NCI-H1694 treated with DMSO at 0.1 percent for 48 hours (cell line): ENCODE results near the gene PFKFB4.
"Not testable (repeated sequence)": the region's sequence is repeated elsewhere in the genome, so short reads cannot be mapped to it uniquely, and the experiment has no call there.

Experiments
- DNase-seq: peaks from one replicate; lab custom pipeline; 2025; lab: John Stamatoyannopoulos, UW

The PFKFB4 gene

GRCh38 chr3:48530701-48531100 lies 25.9 kb downstream of the PFKFB4 start:
- not testable (repeated sequence) for DNase-seq

- no peak for DNase-seq
Observed at GRCh38 chr3:48528754-48529153, 27.8 kb downstream of the PFKFB4 start.

DNA sequence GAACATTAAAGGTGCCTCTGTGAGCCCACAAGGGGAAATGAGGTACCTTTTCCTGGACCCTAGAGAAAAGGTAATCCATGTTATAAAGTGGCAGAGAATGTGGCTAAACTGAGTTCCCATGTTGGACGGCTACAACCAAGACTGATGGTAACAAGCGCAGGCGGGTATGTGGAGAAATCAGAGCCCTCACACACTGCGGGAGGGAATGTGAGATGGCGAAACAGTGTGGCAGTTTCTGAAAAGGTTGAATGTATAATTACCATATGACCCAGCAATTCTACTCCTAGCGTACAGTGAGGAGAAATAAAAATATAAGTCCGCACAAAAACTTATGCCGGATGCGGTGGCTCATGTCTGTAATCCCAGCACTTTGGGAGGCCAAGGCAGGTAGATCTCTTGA lies 28.6 kb downstream of the PFKFB4 start:
- no peak for DNase-seq

GRCh38 chr3:48524970-48525369 lies 31.6 kb downstream of the PFKFB4 start:
- DNase-seq: no peak

- no peak for DNase-seq
Observed at GRCh38 chr3:48521635-48522034, 35.0 kb downstream of the PFKFB4 start.

GRCh38 chr3:48519277-48519643 lies 37.3 kb downstream of the PFKFB4 start:
- DNase-seq: no peak

GRCh38 chr3:48518638-48519276 lies 37.8 kb downstream of the PFKFB4 start:
- no peak for DNase-seq

GRCh38 chr3:48518069-48518468 lies 38.5 kb downstream of the PFKFB4 start:
- no peak for DNase-seq

- DNase-seq: no peak
Observed at GRCh38 chr3:48516571-48516970, 40.0 kb downstream of the PFKFB4 start.

GRCh38 chr3:48514431-48515227 lies 42.0 kb downstream of the PFKFB4 start:
- no peak for DNase-seq

DNA sequence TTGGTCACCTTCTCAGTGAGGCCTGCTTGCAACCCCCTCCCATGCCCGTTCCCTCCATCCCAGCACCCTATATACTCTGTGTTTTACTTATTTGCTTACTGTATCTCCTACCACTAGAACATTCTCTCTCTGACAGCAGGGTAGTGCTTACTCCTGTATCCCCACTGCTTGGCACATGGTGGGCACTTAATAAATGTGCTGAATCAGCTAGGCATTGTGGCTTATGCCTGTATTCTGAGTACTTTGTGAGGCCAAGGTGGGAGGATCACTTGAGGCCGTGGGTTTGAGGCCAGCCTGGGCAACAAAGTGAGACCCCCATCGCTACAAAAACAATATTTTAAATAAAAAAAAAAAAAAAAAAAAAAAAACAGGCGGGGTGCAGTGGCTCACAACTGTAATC lies 45.1 kb downstream of the PFKFB4 start:
- no peak for DNase-seq

- no peak for DNase-seq
Observed at GRCh38 chr3:48507256-48508061, 49.1 kb downstream of the PFKFB4 start.

DNA sequence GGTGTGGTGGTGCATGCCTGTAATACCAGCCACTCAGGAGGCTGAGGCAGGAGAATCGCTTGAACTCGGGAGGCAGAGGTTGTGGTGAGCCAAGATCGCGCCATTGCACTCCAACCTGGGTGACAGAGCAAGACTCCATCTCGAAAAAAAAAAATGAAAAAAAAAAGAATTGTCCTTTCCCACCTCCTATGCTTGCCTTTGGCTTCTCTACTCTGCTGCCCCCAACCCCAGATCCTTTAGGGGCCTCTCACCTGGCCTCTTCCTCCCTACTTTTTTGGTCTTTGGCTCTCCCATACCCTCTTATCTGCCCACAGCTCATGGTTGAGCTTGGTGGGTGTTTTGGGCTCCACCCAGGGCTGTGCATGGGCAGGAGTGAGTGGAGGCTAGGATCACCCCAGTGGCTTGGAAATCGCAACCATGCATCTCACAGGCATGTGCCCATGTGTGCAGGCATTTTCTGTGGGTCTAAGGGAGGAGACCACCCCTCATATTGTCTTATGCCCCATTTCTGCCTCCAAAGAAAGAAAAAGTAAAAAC lies 50.6 kb downstream of the PFKFB4 start:
- DNase-seq: no peak

- no peak for DNase-seq
Observed at GRCh38 chr3:48505146-48505545, 51.5 kb downstream of the PFKFB4 start.

GRCh38 chr3:48504051-48504946 lies 52.3 kb downstream of the PFKFB4 start, which contains the start of gene SHISA5:
SHISA5 (minus strand) TSS chr3:48504174; CDS start chr3:48504094, 80 bp downstream.
- no peak for DNase-seq

DNA sequence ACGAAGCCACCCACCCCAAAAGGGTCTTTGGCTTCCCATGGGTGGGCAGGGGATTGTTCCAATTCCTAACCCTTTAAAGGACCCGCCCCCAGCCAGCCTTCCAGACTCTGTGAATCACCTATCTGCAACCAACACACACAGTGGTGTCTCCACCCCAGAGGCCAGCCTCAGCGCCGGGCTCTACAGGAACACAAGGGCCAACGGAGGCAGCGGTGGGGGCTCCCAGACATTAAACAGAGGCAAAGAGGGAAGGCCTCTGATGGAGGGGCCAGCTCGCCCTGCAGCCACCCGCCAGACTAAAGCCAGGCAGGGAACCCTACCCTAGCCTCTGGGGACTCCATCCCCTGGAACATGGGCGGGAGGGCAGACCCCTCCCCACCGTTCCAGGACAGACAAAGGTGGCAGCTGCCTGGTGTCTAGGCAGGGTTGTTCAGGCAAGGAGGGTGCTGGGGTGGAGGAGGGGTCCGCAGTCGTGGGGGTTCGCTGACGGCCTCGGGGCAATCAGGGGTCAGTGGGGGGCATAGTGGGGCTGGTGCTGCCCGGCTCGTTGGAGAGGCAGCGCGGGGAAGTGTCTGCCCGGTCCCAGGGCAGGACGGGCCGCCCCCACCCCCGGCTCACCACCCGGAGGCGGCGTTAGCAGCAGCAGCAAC lies 53.1 kb downstream of the PFKFB4 start:
- DNase-seq: no peak

DNA sequence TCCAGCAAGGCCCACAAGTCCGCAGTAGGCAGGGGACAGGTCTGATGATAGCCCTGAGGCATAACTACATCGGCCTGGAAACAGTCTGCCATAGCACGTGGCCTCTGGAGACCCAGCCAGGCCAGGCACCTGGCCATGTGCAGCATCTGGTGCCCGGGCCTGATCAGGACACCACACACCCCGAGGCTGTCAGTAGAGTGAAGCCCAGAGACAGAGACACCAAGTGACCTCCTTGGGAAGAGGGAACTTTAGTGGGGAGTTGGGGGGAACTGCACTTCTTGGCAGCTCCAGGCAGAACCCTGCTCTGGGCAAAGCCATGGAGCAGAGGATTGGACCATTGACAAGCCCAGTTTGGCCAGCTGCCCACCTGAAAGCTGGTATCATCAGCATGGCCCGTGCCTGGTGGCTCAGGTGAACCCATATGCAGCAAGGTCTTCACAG lies 53.9 kb downstream of the PFKFB4 start:
- DNase-seq: no peak

DNA sequence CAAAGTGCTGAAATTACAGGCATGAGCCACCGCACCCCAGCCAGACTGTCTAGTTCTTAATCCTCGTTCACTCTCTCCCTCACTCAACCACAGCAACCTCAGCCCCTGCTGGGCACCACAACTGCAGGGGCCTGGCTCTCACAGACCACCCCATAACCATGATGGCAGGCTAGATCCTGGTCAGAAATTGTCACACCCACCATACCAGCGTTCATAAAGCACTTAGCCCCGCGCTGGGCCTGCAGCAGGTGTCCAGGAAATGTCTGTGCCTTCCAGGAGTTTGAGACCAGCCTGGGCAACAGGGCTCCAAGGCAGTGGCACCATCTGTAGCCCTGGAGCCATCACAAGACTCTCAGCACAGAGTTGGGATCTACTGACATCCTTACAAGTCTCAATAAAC lies 54.5 kb downstream of the PFKFB4 start:
- no peak for DNase-seq

DNA sequence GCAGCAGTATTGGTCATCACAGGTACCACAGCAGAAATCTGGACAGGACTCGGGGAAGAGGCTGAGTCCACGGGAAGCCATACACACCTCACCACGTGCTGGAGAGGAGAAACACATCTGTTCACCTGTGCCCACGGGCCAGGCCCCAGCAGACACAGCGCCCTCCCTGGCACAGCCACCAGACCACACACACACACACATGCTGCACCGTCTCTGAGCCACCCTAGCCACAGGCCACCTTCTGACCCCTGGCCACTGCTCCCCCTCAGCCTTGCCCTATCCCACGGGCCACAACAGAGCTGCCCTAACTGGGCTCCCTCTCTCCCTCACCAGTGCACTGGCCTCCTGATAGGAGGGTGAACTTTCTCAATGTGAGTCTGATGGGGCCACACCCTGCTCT lies 55.4 kb downstream of the PFKFB4 start:
- DNase-seq: no peak

GRCh38 chr3:48500656-48501055 lies 55.9 kb downstream of the PFKFB4 start:
- no peak for DNase-seq

DNA sequence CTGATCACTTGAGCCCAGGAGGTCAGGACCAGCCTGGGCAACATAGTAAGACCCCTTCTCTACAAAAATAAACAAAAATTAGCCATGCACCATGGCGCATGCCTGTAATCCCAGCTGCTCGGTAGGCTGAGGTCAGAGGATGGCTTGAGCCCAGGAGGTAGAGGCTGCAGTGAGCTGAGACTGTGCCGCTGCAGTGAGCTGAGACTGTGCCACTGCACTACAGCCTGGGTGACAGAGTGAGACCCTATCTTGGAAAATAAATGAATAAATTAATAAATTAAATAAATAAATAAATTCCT lies 63.5 kb downstream of the PFKFB4 start:
- no peak for DNase-seq
